ENCODE data around the gene DISP2.
A peak's percentile ranks its signal among the peaks of the same experiment; 100 is the strongest.

DISP2 gene

DNA sequence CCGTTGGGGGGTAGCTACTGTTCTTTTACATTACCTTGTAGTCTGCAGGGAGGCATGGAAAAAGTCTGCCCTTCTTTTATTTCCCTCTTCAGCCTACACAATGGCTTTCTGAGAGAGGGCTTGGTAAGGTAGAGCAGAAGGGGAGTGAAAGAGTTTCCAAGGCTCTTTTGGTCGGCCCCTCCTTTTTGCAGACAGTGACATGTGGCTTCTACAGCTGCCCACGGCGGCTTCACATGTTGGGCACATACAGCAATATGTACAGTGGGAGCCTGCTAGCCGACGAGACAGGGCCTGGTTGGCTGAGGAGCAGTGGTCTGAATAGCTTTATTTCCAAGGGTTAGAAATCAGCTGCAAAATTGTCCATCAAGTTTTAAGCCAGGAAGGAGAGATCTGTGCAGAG lies 30.6 kb upstream of the DISP2 start:
- no peak for DNase-seq

DNA sequence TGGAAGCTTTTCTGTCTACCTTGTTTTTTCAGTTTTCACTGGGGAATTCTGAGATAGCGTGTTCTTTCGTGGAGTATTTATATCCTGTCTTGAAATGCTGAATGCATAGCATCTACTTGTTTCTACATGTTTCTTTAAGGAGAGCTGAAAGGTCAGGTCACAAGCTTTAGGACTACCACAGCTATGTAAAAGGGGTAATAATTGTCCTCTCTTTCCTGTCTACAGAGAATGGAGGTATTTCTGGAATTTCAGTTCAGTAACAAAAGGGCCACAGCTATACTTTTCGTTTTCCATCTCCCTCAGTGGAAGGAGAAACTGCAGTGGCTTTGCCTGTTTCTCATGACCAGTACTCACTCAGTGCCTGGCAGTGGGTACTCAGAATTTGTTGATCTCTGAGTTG lies 29.8 kb upstream of the DISP2 start:
- no peak for DNase-seq

DNA sequence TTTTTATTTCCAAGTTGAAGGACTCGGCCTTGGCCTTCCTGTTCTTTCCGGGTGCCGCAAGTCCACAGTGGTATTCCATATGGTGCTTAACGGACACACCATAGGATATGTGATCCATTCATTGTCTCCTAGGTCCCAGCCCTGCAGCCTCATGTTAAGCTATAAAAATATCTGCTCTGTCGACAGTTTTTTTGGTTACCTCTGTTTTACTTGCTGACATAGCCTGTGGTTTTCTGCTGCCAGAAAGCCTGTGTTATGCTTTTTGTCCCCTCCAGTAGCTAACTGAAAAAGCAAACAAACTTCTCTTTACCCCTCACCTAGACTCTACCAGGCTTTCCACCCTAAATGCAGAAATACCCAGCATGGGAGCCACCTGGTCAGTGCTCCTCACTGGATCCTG lies 29.3 kb upstream of the DISP2 start:
- no peak for DNase-seq

DNA sequence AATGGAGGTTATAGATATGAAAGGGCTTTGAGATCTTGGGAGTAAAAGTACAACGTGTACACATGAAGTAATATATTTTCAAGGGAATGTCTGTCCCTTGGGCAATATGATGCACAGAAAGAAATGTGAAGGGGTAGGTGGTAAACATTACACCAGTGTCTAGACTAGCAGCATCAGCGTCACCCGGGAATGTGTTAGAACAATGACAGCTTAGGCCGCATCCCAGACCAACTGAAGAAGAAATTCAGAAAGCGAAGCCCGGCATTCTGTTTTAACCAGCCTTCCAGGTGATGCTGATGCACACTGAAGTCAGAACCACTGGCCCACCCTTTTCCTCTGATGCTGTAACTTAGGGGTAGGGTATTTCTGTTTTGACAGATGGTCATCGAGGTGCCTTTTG lies 28.2 kb upstream of the DISP2 start:
- no peak for DNase-seq

DNA sequence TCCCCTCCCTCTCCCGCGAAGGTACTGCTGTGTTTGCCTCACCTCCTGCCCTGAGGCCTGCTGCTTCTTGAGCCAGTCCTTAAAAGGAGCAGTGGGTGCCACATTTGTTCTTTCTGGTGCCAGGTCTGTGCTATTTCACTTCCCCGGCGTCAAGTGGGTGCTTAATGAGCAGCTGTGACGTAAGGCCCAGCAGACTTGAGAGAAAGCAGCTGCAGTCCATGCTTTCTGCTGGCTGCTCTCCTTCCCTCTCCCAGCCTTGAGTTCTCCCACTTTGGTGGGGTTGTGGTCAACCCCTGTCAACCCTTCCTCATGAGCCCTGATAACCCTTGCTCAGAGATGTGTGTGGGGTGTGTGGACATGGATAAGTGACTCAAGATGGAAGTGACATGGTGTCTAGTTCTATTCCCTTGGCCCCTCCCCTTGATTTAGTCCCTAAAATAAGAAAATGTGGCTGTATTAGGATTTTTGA lies 27.6 kb upstream of the DISP2 start:
- DNase-seq: no peak

DNA sequence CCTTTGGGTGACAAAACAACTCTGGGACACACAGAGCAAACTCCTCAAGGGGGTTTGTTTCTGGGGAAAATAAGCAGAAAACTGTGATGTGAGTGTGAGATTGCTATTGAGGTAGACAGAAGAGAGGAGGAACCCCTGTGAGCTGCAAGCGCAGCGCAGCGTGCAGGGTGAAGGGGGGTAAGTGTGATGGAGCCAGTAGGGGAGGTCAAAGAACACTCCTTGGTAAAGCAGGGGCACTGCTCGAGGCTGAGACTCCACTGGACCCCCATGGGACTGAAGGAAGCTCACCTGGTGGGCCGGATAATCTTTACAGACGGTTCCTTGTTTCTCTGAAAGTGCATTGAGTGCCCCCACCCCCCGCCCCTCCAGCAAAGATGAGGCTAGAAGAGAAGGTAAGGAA lies 27.0 kb upstream of the DISP2 start:
- no peak for DNase-seq

DNA sequence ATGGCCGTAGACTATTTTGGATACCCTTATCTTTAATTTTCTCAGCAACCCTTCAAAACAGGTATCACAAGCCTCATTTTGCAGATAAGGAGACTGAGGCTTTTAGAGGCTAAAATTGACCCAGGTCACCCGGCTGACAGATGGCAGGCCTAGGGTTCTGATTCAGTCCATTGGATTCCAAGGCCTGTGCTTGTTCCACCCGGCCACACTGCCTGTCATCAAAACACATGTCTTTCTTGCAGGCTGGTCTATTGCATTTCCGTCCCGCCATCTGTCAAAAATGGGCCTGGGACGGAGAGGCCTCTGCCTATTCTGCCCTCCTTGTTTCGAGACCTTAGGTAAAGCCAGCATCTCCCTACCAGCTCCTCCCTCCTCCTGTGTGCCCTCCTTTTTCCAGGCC lies 26.4 kb upstream of the DISP2 start:
- no peak for DNase-seq

DNA sequence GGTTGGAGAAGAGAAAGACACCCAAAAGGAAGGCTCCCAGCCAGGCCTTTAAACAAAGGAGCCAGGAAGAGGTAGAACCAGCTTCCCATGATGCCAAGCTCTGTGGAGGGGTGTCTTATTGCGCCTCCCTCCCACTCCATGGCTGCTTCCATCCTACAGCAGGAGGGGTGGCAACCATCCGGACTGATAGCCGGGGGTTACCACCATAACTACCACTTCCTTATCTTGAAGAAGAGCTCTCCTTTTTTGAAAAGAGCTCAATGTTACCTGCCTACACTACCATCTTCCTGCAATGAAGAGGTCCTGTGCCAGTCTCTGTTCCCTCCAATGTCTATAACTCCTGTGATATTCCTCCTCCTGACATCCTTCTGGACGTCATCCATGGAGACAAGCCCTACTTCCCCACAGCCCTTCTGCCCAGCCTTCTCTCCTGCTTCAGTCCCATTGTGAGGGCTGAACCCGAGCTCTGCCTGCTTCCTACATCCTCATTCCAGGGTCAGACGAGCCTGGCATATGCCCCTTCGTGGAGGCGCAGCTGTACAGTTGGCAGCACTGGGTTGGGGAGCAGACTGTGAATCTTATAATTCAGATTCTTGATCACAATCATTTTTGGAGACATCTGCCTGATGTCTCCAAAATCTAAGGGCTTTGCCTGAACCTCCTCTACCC lies 25.8 kb upstream of the DISP2 start:
- DNase-seq: no peak

DNA sequence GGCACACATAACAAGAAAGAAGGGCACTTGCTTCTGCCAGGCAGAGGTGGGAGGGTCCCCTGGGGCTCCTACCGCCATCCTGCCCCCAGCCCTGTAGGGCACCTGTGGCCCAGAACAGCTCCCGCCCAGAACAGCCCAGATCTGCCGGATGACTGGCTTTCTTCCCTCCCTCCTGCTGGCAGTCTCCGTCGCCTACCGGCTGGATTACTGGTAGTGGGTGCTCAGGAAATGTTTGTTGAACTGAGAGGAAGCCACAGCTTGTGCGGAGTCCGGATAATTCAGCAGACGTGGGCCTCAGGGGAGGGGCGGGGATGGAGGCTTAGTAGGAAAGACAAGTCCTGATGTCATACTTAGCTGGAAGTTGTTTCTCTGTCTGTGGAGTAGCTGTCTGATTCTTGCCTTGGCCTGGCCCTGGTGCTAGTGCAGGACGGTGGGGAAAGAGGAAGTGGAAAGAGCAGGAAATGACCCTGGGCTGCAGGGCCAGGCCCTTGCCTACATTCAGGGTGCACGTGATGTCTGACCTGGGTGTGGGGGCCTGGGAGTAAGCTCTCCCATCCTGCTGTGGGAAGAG lies 24.0 kb upstream of the DISP2 start:
- DNase-seq: no peak

DNA sequence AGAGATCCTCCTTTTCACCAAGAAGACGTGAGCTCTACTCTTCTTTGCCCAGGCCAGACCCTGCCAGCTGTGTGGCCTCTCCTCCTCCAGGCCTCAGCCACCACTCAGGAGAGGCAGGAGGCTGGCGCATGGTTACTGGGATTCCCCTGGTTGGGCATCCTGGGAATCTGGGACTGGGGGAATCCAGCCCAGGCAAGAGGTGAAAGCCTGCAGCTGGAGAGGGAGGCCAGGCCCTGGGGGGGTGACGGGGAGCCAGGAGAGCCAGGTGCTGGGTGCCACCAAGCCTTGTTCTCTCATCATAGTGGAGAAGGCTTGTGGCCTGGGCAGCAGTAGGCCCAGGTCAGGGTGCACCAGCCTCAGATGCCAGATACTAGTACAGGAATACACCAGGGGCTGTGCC lies 23.5 kb upstream of the DISP2 start:
- DNase-seq: no peak

DNA sequence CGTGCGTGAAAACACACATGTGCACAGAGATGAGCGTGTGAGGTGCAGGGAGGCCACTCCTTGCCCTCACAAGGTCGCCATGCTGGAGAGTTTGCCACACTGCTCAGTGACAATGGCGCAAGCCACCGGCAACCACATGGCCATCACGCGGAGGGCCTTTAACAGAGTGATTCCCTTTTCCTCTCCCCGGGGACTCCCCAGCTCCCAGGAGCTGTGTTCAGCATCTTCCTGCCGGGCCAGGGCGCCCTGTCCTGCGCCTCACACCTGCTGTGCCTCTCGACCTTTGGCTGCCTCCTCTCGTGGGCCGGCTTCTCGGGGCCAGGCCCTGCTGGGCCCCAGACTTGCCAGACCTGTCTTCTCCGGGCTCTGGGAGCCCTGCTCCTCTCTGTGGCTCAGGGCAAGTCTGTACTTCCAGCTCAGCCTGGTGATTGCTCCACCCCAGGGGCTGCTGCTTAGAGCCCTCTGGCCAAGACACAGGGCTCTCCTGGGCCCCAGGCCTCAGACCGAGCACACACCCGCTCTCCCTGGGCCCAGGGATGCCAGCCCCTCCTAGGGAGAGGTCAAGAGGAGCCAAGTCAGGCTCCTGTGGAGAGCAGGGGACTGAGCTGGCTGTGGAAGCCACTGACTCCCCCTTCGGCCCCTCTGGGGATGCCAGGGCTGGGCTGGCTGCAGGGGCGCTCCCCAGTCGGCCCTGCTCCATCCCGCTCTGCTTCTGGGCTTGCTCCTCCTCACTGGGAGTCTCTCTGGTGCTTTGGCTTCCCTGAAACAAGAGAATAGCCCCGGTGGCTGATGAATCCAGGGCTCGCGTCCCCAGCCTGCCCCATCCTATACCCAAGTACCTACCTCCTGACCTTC lies 22.9 kb upstream of the DISP2 start:
- no peak for DNase-seq

DNA sequence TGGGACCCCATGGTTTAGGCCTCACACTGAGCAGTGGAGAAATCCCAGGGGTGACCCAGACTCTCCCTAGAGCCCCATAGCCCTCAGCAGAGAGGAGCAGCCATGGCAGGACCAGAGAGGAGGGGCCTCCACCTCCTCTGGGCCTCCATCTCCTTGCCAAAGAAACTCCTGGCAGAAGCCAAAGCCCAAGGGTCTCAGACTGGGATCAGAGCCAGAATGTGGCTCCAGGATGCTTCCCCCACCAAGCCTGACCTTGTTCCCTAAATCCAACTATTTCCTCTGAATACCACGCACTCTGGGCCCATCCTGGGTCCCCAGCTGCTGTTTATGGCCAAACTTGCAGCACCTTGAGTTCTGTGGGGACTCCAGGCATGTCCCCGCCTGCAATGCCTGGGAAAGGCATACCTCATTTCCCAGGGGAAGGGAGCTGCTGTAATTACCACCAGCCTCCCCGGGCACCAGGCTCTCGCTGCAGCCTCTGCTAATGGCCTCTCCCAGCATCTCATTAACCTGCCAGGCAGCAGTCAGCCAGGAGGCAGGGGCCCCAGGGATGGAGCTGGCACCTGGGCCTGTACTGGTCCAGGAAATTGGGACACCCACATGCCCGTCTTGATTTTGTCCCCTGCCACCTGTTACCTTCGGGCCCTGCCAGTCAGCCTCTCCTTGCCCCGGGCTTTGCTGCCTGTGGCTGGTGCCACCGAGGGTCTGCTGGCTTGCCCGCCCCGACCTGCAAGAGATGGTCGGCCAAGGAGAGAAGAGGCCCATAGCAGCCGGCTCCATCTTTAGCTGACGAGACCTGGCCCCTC lies 21.9 kb upstream of the DISP2 start:
- DNase-seq: no peak

DNA sequence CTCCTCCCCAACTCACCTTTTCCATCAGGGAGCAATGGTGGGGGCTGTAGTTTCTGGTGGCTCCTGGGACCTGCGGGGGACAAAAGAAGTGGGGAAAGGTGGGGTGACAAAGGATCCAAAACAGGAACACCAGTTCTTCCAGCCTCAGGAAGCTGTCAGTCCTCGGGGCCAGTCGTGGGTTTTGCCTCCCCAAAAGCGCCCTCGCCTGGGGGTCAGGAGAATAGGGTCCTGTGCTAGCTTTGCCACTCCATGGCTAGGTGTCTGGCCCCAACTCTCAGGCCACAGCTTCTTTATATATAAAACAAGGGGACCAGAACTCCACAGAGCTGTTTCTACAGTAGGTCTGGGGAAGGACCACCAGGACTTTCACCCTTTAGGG lies 21.3 kb upstream of the DISP2 start:
- DNase-seq: no peak

DNA sequence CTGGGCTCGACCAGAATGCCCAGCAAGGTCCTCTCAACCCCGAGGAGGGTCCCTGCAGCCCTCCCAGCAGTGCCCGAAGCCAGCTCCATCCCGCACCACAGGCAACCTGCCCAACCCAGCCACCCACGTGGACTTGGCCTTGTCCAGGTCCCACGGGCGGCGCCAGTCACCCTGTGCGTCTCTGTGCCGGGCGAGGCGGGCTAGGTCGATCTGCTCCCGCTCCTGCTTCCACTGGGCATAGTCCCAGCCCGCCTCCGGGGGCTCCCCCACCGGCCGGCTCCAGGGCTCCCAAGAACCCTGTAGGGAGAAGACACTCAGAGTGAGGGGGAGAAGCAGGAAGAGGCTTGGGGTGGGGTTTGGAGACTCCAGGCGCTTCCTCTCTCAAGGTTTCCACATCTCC lies 20.4 kb upstream of the DISP2 start:
- DNase-seq: no peak

DNA sequence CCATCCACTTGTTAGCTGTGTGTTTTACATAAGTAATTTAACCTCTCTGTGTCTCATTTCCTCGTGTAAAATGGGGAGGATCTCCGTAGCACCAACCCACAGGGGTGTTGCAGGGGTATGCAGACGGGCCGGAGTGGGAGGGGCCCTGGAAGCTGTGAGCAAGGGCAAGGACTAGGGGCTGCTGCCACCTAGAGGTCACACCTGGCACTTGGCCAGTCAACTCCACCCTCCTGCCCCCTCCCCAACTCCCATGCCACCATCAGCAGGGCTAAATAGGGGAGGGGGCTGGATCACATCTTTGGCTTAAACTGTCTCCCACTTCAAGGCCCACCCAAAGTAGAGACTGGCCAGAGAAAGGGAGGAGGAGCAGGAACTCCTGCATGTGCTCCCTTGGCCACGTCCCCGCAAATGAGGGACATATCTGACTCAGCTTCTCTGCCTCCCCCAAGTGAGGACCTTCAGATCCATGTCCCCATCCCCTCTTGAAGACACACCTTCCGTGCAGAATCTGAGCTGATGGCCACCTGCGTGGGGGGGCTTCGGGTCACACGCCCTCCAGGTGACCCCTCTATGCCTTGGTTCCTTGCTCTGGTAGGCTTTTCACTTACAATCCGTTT lies 19.9 kb upstream of the DISP2 start:
- peak; percentile 22 for DNase-seq

DNA sequence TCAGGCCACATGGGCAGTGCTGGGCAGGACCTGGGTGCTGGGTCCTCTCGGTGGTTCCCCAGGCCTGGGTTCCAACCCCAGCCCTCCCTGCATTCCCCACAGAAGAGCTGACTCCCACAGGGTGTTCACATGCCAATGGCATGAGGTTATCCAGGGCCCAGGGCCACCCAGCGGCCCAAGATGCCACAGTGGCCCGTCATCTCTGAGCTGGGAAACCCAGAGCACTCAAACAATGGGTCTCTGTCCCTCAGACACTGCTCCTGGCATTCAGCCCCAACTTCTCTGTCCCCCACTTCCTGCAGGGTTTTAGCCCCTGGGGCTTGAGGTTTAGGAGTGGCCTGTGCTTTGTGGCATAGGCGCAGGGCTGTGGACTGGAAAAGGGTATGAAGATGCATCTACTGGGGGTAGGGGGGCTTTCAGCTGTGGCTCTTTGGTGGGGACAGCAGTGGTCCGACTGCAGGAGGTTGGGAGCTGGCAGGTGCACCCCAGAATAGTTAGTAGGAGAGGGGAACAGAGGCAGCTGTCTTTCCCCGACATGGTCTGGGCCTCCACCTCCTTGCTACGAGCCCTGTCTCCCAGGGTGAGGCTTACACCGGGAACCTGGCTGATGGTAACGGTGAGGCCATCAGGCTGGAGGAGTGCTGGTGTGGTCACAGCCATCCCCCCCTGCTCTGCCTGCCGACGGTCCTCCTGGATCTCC lies 18.9 kb upstream of the DISP2 start:
- DNase-seq: no peak

DNA sequence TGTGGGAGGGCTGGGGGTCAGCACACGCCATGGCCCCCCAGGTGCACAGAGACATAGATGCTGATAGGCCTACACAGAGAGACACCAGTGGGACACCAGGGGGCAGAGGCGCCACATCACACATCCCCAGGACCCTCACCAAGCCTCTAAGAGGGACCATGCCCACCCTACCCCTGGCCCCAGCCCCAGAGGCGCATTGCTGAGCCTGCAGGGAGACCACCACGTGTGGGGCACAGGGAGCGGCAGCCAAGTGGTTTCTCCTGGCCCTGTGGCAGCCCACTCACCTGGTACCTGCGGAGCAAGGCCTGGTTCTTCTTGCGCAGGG lies 18.4 kb upstream of the DISP2 start:
- no peak for DNase-seq

DNA sequence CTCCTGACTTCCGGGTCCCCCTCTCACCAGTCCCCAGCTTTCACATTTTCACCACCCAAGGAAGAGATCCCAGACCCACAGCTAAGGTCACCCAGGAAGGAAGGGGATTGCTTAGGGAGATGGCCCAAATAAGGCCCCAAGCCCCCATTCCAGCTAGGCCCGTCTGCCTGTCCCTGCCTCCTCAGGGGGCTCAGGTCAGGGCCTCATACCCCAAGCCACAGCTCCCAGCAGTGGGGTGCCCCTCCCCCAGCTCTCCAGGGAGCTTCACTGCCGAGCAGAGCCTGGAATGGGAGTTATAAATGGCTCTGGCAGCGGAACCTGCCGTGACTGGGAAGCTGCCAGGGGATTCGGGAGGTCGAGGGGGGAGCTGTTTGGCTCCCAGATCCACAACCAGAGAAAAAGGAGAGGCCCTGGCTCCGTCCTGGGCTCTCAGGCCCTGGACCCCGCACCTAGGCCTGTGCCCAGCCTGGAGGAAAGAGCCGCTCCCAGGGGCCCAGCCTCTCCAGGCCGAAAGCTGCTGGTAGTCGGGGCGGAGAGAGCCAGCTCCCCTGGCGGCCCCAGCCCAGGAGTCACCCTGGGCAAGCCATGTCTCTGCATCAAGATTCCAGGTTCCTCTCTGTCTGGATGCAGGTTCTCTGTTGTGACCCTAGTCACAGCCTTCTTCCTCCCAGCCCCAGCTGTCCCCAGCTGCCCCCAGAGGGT lies 17.8 kb upstream of the DISP2 start:
- no peak for DNase-seq

DNA sequence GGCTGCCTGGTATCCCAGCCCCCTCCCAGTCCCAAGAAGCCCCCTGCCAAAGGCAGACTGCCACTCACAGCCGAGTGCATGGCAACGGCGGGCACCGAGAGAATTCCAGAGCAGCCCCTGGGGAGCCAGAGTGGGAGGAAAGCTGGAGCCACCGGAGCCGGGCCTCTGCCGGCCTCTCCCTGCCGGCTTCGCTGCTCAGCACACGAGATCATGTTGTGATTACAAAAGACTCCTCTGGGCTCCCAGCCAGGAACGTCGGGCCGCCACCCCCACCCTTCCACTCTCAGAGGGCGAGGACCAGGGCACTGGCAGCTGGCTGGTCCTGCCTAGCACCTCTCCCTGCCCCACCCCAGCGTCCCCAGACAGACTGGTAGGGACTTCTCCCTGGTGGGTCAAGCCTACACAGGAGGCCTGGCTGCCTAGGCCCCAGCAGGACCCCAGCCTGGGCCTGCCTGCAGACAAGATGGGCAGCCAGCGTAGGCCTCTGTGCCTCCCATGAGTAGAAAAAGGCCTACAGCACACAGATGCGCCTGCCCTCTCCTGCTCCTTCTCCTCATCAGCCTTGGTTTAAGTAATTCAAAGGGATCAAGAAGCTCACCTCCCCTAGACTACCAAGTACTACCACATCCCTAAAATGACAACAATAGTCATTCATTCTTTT lies 17.1 kb upstream of the DISP2 start, which contains the start of gene CCDC9B:
Gene CCDC9B, minus strand, starts transcription at position 200 of the 661 bp plus-strand sequence. Its CDS starts 120 bp downstream, at position 80.
- DNase-seq: no peak

DNA sequence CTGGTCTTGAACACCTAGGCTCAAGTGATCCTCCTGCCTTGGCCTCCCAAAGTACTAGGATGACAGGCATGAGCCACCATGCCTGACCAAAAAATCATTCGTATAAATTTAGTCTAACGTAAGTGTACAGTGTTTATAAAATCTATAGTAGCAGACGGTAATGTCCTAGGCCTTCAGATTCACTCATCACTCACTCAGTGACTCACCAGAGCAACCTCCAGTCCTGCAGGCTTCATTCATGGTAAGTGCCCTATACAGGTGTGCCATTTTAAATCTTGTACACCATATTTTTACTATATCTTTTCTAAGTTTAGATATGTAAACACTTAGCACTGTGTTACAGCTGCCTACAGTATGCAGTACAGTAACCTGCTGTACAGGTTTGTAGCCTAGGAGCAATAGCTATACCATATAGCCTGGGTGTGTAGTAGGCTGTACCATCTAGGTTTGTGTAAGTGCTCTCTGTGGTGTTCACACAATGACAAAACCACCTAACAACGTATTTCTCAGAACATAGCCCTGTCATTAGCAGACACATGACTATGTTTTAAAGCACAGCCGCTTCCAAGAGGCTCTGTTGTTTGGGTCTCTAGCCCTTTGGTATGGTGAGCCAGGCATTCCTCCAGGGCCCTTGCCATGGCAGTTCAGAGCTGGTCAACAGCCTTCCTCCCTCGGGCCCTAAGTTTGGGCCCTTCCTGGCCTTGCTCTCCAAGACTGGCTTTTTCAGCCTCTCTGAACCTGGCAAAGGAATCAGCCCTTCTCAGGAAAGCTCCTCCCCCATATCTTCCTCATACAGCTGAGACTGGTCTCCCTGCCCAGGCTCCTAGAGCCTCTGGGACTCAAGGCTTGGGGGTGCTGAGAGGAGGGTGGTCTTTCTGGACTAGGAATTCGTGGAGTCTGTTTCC lies 15.4 kb upstream of the DISP2 start:
- DNase-seq: no peak
